SH-SY5Y (cell line): ENCODE results near the gene AGAP1.

ENCODE experiments used
- GATA2 ChIP-seq: IDR thresholded peaks from 2 replicates; pipeline ENCODE4 v1.6.1; 2011; ENCODE audit warnings: mild to moderate bottlenecking, low read depth, low read length
- GATA3 ChIP-seq: IDR thresholded peaks from 2 replicates; pipeline ENCODE4 v1.6.1; 2011; ENCODE audit warnings: low read depth, mild to moderate bottlenecking, low read length, moderate library complexity

DNA sequence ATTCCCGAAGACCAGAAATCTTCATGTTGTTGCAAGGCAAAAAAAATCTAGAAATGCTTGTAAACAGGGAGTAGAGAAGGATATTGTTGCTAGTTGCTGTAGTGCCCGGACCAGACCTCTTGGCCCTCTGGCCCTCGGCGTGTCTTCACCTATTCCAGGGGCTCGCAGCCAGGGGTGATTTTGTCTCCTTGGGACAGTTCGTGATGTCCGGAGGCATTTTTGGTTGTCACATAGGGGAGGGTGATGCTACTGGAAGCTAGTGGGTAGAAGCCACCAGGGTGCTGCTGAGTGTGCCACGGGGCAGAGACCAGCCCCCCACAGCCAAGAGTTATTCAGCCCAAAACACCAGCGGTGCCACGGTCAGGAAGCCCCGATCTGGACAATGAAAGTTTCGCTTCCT, 443.7 kb downstream of the AGAP1 start:
- TF ChIP-seq GATA3 (no peak), GATA2 (no peak)
